Stimulated activated CD8-positive, alpha-beta memory T cell treated with anti-CD3 and anti-CD28 coated beads, Interleukin-7, amount 100 ng/mL, for 1 hour (primary cell): ENCODE data around the gene MYO10.
"Not testable (repeated sequence)": the region's sequence is repeated elsewhere in the genome, so short reads cannot be mapped to it uniquely, and the experiment has no call there.

Experiments
- DNase-seq, 2 donors: peaks; one replicate each; pipeline ENCODE4 v3.0.0-alpha.2; 2020; ENCODE audit warnings: low read depth in 2 of 2

MYO10 gene

DNA sequence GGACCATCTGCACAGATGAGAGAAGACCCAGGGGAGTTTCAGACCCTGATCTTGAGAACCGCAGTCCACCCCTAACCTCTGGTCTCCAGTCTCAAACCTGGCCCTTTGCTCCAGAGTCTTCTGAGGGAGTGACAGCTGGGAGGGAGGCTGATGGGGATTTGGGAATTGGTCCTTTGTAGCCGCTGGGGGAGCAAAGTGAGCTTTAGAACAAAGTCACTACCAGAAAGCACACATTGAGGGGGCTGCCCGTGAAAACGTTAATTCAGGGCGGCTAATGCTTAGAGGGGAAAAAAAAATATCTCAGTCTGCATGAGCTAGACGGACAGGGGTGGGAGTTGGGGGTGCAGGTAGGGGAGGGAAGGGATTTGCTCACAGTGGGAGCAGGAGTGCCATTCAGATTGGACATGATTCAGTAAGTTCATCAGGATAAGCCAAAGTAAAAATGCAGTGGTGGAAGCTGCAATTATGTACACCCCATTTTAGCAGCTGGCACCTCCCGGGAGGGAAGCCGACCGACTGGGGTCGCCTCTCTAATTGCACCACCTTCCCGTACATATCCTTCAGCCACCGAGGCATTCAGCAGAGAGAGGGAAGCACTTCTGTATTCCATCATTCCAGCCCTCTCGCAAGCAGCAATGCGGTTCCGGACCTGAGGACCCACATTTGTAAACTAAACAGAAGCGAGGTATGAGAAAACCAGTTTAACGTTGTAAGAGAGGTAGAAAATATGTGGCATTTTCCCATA, 195.8 kb downstream of the MYO10 start:
- DNase-seq = no peak

DNA sequence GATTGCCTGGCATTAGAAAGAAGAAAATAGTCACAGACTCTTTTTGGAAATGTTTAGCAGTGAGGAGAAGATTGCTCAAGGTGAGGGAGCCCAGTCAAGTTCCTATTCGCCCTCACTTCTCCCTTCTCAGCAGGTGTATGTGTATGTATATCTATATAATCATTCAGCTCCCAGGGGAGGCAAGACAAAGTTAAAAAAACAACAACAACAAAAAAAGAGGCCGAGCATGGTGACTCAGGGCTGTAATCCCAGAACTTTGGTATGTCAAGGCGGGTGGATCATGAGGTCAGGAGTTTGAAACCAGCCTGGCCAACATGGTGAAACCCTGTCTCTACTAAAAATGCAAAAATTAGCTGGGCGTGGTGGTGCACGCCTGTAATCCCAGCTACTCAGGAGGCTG, 197.7 kb downstream of the MYO10 start:
- not testable (repeated sequence) for DNase-seq

- no peak for DNase-seq
Measured at GRCh38 chr5:16737620-16738364, 198.3 kb downstream of the MYO10 start.

DNA sequence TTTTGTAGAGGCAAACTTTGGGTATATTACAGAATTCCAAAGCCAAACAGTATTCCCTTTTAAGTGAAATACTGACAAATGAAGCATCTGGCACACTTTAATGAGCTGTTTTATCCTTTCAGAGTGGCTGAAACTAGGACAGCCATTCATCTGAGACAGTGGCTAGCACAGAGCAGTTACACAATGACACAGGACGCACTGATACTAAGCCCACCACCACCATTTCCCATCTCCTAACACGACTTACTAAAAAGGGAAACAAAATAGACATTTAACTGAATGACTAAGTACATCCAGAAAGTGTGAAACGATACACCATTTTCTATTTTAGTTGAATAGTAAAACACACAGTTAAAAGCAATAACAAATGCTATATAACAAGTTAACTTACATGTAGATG, 198.9 kb downstream of the MYO10 start:
- no peak for DNase-seq

DNA sequence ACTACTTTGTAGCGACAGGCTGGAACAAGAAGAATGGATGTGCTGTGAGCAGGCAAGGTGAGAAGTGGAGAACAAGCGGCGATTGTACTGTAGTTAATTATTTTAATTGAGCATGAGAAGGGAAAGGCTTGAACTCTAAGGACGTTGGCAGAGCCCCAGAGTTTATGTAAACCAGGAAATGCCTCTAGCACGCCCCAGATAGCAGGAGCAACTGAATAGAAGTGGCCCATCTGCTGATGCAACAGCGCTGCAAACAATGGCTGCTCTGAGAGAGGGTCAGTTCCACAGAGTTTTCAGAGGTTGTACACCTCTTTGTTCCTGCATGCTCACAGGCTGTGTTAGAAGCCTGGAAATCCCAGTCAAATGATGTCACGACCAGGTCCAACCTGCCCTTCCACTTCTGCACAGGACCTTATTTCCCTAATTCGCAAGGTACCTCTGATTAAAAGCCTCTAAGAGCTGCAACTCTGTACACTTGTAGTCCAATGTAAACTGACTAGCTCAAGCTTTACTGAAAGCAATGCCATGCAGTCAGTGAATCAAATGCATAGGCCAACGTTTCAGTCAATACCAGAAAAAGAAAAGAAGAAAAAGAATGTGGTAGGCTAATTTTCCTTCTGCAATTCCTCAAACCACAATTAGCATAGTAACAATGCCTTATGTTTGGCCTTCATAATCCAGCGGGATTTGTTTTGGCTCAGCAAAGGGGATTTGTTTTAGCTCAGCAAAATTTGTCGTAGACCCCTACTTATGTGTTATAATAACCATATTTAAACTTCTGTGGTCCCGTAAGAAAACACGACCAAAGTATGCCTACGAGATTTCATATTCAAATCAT, 199.7 kb downstream of the MYO10 start:
- no peak for DNase-seq

DNA sequence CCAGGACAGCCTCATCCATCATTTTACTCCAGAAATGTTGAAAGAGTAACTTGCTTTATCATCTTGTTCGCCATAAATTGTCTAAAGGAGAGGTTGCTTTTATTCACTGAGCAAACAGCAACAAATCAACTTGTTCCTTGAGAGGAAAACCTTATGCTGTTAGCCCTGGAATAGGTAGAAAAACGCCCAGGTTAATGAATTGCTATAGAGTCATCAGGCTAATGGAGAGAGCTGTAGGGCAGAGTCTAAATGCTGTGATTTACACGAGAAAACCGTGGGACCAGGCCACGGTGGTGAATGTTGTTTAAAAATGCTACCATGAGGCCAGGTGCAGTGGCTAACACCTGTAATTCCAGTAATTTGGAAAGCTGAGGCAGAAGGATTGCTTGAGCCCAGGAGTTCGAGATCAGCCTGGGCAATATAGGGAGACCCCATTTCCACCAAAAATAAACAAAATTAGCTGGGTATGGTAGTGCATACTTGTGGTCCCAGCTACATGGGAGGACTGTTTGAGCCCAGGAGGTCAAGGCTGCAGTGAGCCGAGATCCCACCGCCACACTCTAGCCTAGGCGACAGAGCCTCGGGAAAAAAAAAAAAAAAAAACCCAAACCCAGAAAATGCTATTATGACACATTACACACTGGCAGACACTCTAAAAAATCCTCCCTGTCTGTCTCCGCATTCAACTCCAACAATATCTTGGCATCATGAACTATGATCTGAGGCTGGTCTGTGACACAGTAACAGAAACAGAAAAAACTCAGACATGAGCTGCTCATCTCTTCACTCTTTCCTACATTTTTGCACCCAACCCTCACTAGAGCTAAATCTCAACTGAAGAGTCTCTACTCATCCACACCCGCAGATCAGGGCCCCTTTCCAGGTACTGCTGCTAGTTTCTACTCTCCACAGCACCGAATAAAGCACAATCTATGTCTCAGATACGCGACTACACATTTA, 200.7 kb downstream of the MYO10 start:
- no peak for DNase-seq

- DNase-seq = no peak
Measured at GRCh38 chr5:16733331-16734006, 202.6 kb downstream of the MYO10 start.

GRCh38 chr5:16732356-16732755, 203.7 kb downstream of the MYO10 start:
- DNase-seq = no peak

DNA sequence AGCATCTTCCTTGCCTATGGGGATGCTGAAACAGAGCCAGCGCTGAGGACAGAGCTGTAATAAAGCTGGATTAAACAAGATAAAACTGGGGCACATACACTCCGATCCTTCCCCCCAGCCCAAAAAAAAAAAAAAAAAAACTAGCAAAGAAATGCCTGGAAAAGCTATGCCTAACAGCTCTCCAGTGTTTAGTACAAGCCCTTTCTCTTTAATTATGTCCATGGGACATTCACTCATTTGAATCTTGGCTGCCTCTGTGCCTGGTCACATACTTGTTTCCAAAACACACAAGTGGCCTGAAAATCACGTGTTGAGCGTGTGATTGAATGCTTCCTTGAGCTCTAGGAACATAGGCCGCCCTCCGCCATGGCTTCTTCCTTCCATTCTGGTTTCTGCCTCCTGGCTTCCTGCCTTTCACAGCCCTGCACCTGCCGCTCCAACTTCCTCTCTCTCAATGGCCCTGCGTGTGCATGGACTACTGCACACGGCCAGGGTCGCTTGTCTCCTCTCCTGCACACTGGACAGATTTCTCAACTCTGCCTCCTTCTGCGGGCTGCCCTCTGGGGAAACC, 208.2 kb downstream of the MYO10 start:
- DNase-seq = no peak

- no peak for DNase-seq
Measured at GRCh38 chr5:16726538-16726946, 209.5 kb downstream of the MYO10 start.

GRCh38 chr5:16725575-16725974, 210.5 kb downstream of the MYO10 start:
- no peak for DNase-seq

GRCh38 chr5:16723821-16724220, 212.3 kb downstream of the MYO10 start:
- no peak for DNase-seq

DNA sequence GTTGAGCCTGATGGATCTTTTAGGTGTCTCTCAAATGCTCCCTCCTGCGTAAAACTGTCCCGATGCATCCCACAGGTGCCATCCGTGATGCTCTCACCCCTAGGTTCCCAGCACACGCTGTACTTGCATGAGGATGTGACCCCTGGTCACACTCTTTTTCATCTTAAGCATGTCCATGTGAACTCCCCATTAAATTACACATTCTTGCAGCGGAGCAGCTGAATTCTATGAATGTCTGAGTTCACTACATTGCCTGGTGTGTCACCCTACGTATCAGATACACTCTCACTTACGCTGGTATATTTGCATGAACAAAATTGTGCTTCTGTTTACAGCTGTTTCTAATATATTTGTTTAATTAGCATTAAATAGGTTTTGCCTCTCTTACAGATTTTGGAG, 214.0 kb downstream of the MYO10 start:
- no peak for DNase-seq

DNA sequence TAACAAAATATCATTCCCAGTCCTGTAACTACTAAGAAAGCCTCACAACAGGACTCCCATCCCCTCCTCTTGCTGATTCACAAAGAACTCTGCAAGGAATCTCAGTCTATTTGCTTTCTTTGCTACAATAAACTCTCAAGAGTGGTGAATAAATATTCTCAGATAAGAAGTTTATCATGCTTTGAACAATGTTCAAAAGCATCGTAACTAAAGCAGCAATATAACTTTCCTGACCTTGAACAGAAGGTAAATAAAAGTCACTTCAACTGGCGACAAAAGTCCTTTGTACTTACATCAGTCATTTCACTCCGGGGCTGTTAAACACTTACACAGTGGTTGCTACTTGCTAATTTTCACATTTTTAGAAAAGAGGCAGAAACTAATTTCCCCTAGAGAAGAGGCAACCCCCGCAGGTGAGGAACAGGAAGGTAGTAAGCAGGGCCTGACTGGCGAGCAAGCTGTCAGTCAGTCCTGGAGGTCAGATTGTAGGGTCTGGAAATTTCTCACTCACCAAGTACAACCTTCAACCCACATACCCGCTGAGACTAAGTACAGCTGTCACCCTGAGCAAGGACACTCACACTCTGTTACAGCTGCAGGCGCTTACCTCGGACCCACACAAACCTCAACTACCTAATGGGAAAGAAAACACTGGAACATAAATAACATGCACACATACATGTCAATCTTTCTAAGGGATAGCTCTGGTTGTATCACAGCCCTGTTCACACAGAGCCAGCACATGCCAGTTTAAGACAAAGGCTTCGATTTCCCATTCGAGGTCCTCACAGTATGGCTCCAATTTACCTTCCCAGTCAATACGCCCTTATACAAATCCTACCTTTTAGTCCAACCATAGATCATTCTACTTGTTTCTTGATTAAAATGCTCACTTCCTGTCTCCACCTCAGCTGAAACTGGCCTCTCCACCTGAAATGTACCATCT, 214.7 kb downstream of the MYO10 start:
- no peak for DNase-seq

- DNase-seq = not testable (repeated sequence)
Measured at GRCh38 chr5:16718036-16718435, 218.1 kb downstream of the MYO10 start.

DNA sequence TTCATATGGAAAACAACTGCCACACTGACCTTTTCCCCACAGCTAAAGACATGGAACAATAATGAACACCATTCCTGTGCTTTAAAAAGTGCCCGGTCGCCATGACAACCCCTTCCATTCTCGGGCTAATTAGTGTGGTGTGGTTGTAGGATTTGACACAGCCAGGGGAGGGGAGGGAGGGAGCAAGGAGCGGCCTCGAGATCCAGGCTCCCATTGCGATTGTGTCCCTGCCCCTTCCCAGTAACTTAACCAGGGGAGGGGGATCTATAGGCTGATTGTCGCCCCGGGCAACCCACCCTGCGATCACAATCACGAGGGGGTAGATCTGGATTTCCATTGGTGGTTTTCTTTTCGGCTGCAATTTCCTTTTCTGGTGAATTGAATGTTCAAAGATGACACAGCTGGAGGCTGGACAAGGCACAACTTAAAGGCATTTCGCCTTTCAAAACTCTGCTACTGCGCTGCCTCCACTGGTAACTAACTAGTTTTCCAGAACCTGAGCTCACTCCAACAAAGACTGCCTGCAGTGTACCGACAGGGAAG, 222.6 kb downstream of the MYO10 start:
- no peak for DNase-seq

DNA sequence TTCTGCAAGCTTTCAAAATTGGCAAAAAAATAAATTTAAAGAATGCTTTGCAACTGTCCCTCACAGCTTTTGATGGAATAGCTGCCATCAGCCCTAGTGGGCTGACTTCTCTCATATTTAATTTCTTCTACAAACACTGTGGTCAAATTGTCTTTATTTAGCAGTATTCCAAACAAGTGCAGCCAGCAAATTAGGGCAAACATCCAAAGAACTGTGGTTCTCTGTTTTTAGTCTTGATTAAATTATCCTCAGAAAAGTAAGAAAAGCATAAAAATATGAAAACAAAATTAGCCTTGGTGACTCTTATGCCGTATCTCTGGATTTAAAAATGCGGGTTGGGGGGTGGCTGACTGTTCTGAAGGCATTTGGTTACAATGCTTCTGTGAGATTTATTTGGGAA, 223.5 kb downstream of the MYO10 start:
- DNase-seq = no peak

- no peak for DNase-seq
Measured at GRCh38 chr5:16712178-16712577, 223.9 kb downstream of the MYO10 start.
